ENCODE measurements around the gene RABGAP1.

- TF ChIP-seq, protein P1, sequence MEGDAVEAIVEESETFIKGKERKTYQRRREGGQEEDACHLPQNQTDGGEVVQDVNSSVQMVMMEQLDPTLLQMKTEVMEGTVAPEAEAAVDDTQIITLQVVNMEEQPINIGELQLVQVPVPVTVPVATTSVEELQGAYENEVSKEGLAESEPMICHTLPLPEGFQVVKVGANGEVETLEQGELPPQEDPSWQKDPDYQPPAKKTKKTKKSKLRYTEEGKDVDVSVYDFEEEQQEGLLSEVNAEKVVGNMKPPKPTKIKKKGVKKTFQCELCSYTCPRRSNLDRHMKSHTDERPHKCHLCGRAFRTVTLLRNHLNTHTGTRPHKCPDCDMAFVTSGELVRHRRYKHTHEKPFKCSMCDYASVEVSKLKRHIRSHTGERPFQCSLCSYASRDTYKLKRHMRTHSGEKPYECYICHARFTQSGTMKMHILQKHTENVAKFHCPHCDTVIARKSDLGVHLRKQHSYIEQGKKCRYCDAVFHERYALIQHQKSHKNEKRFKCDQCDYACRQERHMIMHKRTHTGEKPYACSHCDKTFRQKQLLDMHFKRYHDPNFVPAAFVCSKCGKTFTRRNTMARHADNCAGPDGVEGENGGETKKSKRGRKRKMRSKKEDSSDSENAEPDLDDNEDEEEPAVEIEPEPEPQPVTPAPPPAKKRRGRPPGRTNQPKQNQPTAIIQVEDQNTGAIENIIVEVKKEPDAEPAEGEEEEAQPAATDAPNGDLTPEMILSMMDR (conservative IDR thresholded peaks at IDR 0.05 in 1 of 2, IDR thresholded peaks at IDR 0.05 in 1 of 2; ENCODE audit: extremely low read depth in 1 of 2, insufficient read depth in 1 of 2, low read depth in 1 of 2, low read length in 2 of 2), result no peak
- TF ChIP-seq EZH2 (IDR thresholded peaks at IDR 0.05; ENCODE audit: borderline replicate concordance, low read length), result no peak
Measured at GRCh38 chr9:122936883-122937282, 3.9 kb upstream of the RABGAP1 start.
